Ishikawa (cell line): Measurements from ENCODE around the gene LBHD2.

ENCODE experiments used
- CEBPB ChIP-seq: IDR thresholded peaks from 2 replicates; pipeline ENCODE4 v1.6.1; 2012
- CREB1 ChIP-seq: IDR thresholded peaks from 2 replicates; pipeline ENCODE4 v1.6.1; 2012; ENCODE audit warnings: low read depth
- EGR1 ChIP-seq: IDR thresholded peaks from 2 replicates; pipeline ENCODE4 v1.6.1; 2012
- EP300 ChIP-seq: IDR thresholded peaks from 2 replicates; pipeline ENCODE4 v1.6.1; 2012; ENCODE audit warnings: borderline replicate concordance
- FOXM1 ChIP-seq: IDR thresholded peaks from 2 replicates; pipeline ENCODE4 v1.6.1; 2012; ENCODE audit warnings: low read depth, borderline replicate concordance
- MAX ChIP-seq: IDR thresholded peaks from 2 replicates; pipeline ENCODE4 v1.6.1; 2012
- NFIC ChIP-seq: IDR thresholded peaks from 2 replicates; pipeline ENCODE4 v1.6.1; 2012
- RAD21 ChIP-seq: IDR thresholded peaks from 2 replicates; pipeline ENCODE4 v1.6.1; 2012; ENCODE audit warnings: low read depth
- REST ChIP-seq: IDR thresholded peaks from 2 replicates; pipeline ENCODE4 v1.6.1; 2012; ENCODE audit warnings: low read depth, mild to moderate bottlenecking
- TAF1 ChIP-seq: IDR thresholded peaks from 2 replicates; pipeline ENCODE4 v1.6.1; 2012; ENCODE audit warnings: low read depth, mild to moderate bottlenecking
- TCF12 ChIP-seq: IDR thresholded peaks from 2 replicates; pipeline ENCODE4 v1.6.1; 2012; ENCODE audit warnings: low read depth
- TEAD4 ChIP-seq: IDR thresholded peaks from 2 replicates; pipeline ENCODE4 v1.6.1; 2012
- USF1 ChIP-seq: IDR thresholded peaks from 2 replicates; pipeline ENCODE4 v1.6.1; 2012
- YY1 ChIP-seq: IDR thresholded peaks from 2 replicates; pipeline ENCODE4 v1.6.1; 2012; ENCODE audit warnings: low read depth
- ZBTB7A ChIP-seq: IDR thresholded peaks from 2 replicates; pipeline ENCODE4 v1.6.1; 2012; ENCODE audit warnings: low read depth

Gene LBHD2

GRCh38 chr14:103064436-103064835 lies 19.6 kb upstream of the LBHD2 start:
- TF ChIP-seq EP300: no peak
- TF ChIP-seq RAD21: no peak
- no peak for TF ChIP-seq YY1
- no peak for TF ChIP-seq ZBTB7A
- no peak for TF ChIP-seq REST
- TF ChIP-seq CREB1: no peak
- no peak for TF ChIP-seq NFIC
- no peak for TF ChIP-seq TEAD4
- no peak for TF ChIP-seq FOXM1
- no peak for TF ChIP-seq TCF12
- no peak for TF ChIP-seq TAF1
- TF ChIP-seq MAX: no peak
- no peak for TF ChIP-seq CEBPB
- TF ChIP-seq EGR1: no peak
- TF ChIP-seq USF1: no peak

GRCh38 chr14:103064978-103065377 lies 19.0 kb upstream of the LBHD2 start:
- TF ChIP-seq USF1 (no peak), ZBTB7A (no peak), EP300 (peak; percentile 90), FOXM1 (peak; percentile 52; the same call in 1 of the 2 replicates), YY1 (no peak), CEBPB (no peak), TAF1 (no peak), CREB1 (no peak), NFIC (peak; percentile 46; the same call in 1 of the 2 replicates), TEAD4 (peak; percentile 93), REST (no peak), RAD21 (no peak; the same call in 1 of the 2 replicates), EGR1 (no peak; the same call in 1 of the 2 replicates), TCF12 (peak; percentile 87), MAX (no peak)

GRCh38 chr14:103065861-103066260 lies 18.1 kb upstream of the LBHD2 start:
- TF ChIP-seq FOXM1 (no peak), USF1 (0 out of 2 replicates have a peak, but pooled peaks have one; percentile 22), TAF1 (no peak), NFIC (peak; percentile 89), TEAD4 (peak; percentile 54), RAD21 (no peak), YY1 (no peak; the same call in 1 of the 2 replicates), EP300 (peak; percentile 71), CEBPB (no peak), ZBTB7A (no peak), EGR1 (no peak), CREB1 (no peak), REST (no peak), MAX (peak; percentile 57), TCF12 (peak; percentile 69)
